IPS-18c (cell line): Measurements from ENCODE around the gene FNDC1.

Experiments used
- H3K4me3 ChIP-seq: 2 replicates; pipeline ENCODE4 v1.7.0; 2013; ENCODE audit warnings: low read depth, mild to moderate bottlenecking, low read length, moderate library complexity; ENCODE audit not compliant: insufficient read depth
- H3K9me3 ChIP-seq: one replicate; pipeline ENCODE4 v1.6.1; 2013; ENCODE audit warnings: mild to moderate bottlenecking, low read length, moderate library complexity; ENCODE audit not compliant: control insufficient read depth, insufficient read depth

FNDC1 gene

DNA sequence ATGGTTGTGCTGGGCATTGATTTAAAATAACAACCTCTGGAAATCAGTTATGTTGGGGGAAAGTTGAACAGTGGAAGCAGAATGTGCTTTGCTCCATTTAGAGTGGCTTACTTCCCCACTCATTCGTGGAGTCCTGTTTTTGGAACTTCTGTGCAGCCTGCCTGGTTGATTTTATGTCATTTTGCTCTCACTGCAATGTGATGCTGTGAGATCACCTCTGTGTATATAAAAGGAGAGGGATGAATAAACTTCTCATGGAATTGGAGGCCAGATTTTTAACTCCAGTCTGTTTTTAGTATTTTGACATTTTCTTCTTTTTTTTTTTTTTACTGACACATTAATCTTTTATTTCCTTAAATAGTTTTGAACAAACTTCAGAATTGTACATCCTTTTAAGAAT is 139.0 kb downstream of the FNDC1 start:
- Histone ChIP-seq H3K4me3 (no peak overlapping the region), H3K9me3 (no peaks in the 10 kb centered on the region)

DNA sequence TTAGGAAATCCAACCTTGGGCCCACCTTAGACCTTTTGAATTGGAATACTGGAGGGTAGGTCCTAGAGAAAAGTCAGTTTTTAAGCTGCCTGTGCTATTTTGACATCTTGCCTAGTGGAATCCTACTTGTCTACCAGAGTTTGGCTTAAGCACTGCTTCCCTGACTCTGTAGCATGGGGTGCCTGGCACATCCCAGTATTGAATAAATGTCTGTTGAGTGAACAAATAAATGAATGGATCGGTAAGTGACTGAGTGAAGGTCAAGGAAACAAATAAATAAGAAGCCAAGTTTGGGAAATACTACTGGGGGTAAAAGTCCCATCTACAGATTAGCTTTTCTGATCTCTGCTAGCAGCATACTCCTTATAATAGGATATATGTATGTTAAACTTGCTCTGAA is 140.5 kb downstream of the FNDC1 start:
- Histone ChIP-seq H3K4me3 (no peak overlapping the region), H3K9me3 (no peaks in the 10 kb centered on the region)

DNA sequence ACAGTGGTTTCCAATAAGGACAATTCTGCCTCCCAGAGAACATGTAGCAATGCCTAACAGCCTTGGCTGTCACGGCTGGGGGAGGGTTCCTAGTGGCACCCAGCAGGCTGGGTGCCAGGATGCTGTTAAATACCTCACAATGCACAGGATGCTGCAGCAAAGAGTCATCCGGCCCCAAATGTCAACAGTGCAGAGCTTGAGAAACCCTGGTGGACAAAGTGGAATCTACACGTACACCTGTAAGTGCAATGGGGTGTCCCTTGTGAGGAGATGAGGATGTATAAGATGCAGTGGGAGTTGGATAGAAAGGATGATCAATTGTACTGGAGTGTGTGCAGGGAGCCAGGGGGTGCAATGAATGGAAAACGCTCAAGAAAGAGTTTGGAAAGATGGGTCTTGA is 142.4 kb downstream of the FNDC1 start:
- no peak overlapping the region for H3K4me3 ChIP-seq
- no peaks in the 10 kb centered on the region for H3K9me3 ChIP-seq

DNA sequence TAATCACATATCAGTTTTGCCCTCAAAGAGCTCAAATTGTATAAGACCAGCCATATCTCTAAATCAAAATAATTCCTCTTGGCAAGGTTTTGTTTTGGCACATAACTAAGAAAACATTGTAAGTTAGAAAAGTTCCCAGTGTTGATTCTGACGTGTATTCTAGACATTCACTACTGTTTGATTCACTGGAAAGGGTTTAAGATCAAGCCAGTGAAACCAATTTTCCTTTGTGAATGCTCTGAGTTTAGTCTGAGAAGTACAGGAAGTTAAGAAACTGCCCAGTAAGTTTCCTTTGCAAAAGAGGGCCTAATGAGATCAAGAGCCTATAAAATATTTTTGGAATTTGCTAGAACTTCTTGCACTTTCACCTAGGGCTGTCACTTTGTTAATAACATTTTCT is 143.0 kb downstream of the FNDC1 start:
- Histone ChIP-seq H3K4me3 (no peak overlapping the region), H3K9me3 (no peaks in the 10 kb centered on the region)

DNA sequence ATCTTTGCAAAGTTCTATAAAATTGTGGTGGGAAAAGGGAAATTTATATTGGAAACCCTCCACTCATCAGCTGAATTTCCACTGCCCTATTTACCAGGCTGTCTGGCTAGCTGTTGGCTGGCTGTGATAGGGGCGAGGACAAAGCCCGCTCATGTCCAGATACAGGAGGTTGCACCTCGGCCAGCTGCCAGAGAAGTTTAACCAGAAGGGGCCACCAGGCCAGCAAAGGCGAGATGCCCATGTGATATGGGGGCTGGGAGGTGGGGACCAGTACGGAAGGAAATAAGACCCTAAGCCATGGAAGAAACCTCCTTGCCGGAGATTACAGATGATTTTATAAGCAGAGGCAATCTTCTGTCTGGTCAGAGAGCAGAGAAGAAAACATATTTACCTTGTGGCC is 143.8 kb downstream of the FNDC1 start:
- Histone ChIP-seq H3K4me3 (no peak overlapping the region), H3K9me3 (no peaks in the 10 kb centered on the region)

DNA sequence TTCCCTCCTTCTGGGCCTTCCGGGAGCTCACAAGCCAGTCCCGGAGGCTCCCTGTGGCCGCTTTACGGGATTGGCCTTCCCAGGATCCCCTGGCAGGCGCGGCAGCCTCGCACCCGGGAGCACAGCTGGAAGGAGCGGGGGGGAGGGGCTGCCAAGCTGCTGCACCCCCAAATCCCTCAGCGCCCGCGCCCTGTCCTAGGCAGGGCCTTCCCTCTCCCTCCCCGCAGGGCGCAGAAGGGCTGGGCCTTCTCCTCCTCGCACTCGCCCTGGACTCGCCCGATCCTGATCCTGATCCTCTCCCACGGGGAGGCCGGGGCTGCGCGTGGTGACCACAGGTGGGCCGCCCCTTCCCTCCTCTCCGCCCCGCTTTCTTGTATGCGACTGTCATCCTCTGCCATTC is 146.4 kb downstream of the FNDC1 start:
- Histone ChIP-seq H3K4me3 (no peak overlapping the region), H3K9me3 (no peaks in the 10 kb centered on the region)

DNA sequence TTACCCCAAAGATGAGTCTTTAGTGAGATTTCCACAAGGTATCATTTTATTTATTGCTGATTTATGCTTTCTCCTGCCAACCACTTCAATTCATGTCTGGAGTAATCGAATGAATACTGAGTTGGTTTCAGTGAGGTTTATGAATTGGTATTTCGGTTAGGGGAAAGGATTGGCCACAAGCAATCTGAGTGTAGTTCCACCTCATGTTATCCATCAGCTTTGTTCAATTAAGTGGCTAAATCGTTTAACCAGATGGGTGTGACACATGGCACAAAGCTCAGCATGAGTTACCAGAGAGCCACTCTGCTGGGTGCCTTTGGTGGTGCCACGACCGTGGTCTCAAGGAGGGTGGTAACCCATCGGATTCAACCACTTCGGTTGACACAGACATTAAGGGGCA is 148.2 kb downstream of the FNDC1 start:
- Histone ChIP-seq H3K4me3 (no peak overlapping the region), H3K9me3 (no peaks in the 10 kb centered on the region)

DNA sequence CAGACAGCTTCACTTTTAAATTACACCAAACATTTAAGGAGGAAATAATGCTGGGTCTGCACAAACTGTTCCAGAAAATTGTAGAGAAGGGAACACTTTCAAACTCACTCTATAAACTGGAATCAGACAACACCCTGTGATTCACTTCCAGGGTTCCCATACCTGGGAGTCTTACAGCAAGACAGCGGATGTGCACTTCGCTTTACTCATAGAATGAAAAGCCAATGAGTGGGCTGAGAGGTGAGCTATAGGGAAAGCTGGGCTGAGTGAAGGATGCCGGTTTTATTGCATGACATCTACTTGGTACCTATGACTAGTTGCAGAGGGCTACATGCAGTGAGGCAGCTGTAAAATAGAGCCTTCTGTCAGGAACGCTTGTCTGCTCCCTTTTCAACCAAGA is 152.1 kb downstream of the FNDC1 start:
- no peak overlapping the region for H3K4me3 ChIP-seq
- H3K9me3 ChIP-seq, result no peaks in the 10 kb centered on the region
